ENCODE data around the gene TRIOBP. TPM values are rescaled to one million over a fixed set of nuclear protein-coding genes. Genes with fewer than 3 reads are reported as not detected.

The TRIOBP gene
- total RNA-seq, 2 donors from 2014 or later: 74.7 to 82.2 TPM

- Mint-ChIP-seq H3K36me3 (ENCODE audit: low read depth) (peaks cover 5% of the 10 kb centered on the region), H3K27ac (no peak overlapping the region), H3K27me3 (ENCODE audit: insufficient read depth) (peaks cover 8% of the 10 kb centered on the region), H3K9me3 (no peaks in the 10 kb centered on the region), H3K4me1 (peaks cover 13% of the 10 kb centered on the region), H3K4me3 (no peak overlapping the region)
- no peak for TF ChIP-seq CTCF (conservative IDR thresholded peaks at IDR 0.05)
- Histone ChIP-seq H3K36me3 (ENCODE audit: control insufficient read depth, insufficient read depth, low read length) (peaks cover 7% of the 10 kb centered on the region), H3K4me1 (ENCODE audit: control insufficient read depth, insufficient read depth, low read length) (no peaks in the 10 kb centered on the region), H3K9me3 (ENCODE audit: control insufficient read depth, low read length) (no peaks in the 10 kb centered on the region), H3K4me3 (ENCODE audit: low read length) (no peak overlapping the region), H3K27ac (ENCODE audit: low read depth, low read length) (no peak overlapping the region), H3K27me3 (ENCODE audit: control insufficient read depth, insufficient read depth, low read length, poor library complexity, severe bottlenecking) (no peaks in the 10 kb centered on the region), H3K9ac (ENCODE audit: extremely low read depth, low read length, poor library complexity, severe bottlenecking) (no peak overlapping the region)
- 90% methylated on average over 5 of the region's 5 CpGs for WGBS, 2 experiments (ENCODE audit: insufficient coverage in 1 of 2, insufficient read length in 1 of 2)
- no peak for DNase-seq
Measured at GRCh38 chr22:37809672-37810333, 113.0 kb downstream of the TRIOBP start.

DNA sequence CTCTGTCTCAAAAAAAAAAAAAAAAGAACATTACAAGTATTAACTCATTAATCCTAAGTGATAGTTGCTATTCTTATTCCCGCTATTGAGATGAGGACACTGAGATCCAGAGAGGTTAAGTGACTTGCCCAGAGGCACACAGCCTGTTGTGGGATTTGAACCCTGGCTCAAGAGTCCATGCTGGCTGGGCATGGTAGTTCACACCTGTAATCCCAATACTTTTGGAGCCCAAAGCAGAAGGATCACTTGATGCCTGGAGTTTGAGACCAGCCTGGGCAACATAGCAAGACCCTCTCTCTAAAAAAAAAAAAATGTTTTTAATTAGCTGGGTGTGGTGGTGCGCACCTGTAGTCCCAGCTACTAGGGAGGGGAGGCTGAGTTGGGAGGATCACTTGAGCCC, 115.0 kb downstream of the TRIOBP start:
- H3K4me3 ChIP-seq (ENCODE audit: low read length): no peak overlapping the region
- H3K9me3 ChIP-seq (ENCODE audit: control insufficient read depth, low read length): no peaks in the 10 kb centered on the region
- Mint-ChIP-seq H3K4me1 (peaks cover 3% of the 10 kb centered on the region), H3K27ac (no peak overlapping the region), H3K27me3 (ENCODE audit: insufficient read depth) (peaks cover 5% of the 10 kb centered on the region), H3K9me3 (no peaks in the 10 kb centered on the region), H3K4me3 (no peak overlapping the region), H3K36me3 (ENCODE audit: low read depth) (peaks cover 11% of the 10 kb centered on the region)
- 92 to 100% methylated on average over 1 to 2 of the region's 2 CpGs for WGBS, 2 experiments (ENCODE audit: insufficient coverage in 1 of 2, insufficient read length in 1 of 2)
- H3K27ac ChIP-seq (ENCODE audit: low read depth, low read length): no peak overlapping the region
- TF ChIP-seq CTCF (conservative IDR thresholded peaks at IDR 0.05): no peak
- no peak overlapping the region for H3K9ac ChIP-seq (ENCODE audit: extremely low read depth, low read length, poor library complexity, severe bottlenecking)
- H3K36me3 ChIP-seq (ENCODE audit: control insufficient read depth, insufficient read depth, low read length): peaks cover 7% of the 10 kb centered on the region
- no peaks in the 10 kb centered on the region for H3K27me3 ChIP-seq (ENCODE audit: control insufficient read depth, insufficient read depth, low read length, poor library complexity, severe bottlenecking)
- DNase-seq: no peak
- no peaks in the 10 kb centered on the region for H3K4me1 ChIP-seq (ENCODE audit: control insufficient read depth, insufficient read depth, low read length)

DNA sequence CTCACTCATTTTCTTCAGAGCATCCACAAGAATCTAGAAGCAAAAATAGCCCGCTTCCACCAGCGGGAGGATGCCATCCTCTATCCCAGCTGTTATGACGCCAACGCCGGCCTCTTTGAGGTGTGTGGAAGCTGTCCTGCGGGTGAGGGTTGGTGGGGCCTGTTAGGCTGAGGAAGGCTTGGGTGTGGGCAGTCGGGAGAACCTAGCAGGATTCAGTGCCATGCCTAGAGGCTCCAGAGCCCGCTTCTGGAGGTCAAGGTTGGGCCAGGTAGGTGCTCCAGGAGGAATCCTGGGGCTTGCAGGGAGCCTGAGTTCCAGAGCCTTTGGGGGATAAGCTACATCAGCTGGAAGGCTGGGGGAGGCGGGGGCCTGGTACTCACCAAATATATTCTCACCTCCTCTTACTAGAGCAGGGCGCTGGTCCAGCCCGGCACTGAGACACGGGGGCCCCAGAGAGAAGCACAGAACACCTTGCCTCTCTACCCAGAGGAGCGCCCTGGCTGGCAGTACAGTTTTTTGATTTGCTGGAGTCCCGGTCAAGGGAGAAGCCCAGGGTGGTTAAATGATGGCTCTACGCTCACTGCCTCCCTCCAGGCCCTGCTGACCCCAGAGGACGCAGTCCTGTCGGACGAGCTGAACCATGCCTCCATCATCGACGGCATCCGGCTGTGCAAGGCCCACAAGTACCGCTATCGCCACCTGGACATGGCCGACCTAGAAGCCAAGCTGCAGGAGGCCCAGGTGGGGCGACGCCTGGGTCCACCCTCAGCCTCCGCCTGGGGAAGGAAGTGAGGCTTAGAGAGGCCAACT, 116.2 kb downstream of the TRIOBP start:
- WGBS, 2 experiments (ENCODE audit: insufficient coverage in 1 of 2, insufficient read length in 1 of 2): 94% methylated on average over 17 to 27 of the region's 27 CpGs
- H3K27me3 ChIP-seq (ENCODE audit: control insufficient read depth, insufficient read depth, low read length, poor library complexity, severe bottlenecking): no peaks in the 10 kb centered on the region
- Mint-ChIP-seq H3K27ac (no peak overlapping the region), H3K4me1 (peaks cover 3% of the 10 kb centered on the region), H3K4me3 (no peak overlapping the region), H3K36me3 (ENCODE audit: low read depth) (peaks cover 15% of the 10 kb centered on the region), H3K9me3 (no peaks in the 10 kb centered on the region), H3K27me3 (ENCODE audit: insufficient read depth) (peaks cover 5% of the 10 kb centered on the region)
- H3K9me3 ChIP-seq (ENCODE audit: control insufficient read depth, low read length): no peaks in the 10 kb centered on the region
- H3K4me3 ChIP-seq (ENCODE audit: low read length): no peak overlapping the region
- no peak overlapping the region for H3K27ac ChIP-seq (ENCODE audit: low read depth, low read length)
- no peaks in the 10 kb centered on the region for H3K4me1 ChIP-seq (ENCODE audit: control insufficient read depth, insufficient read depth, low read length)
- no peak overlapping the region for H3K9ac ChIP-seq (ENCODE audit: extremely low read depth, low read length, poor library complexity, severe bottlenecking)
- no peak for DNase-seq
- TF ChIP-seq CTCF (conservative IDR thresholded peaks at IDR 0.05): no peak
- peaks cover 7% of the 10 kb centered on the region for H3K36me3 ChIP-seq (ENCODE audit: control insufficient read depth, insufficient read depth, low read length)

Data from endodermal cell (in vitro differentiated cells).